ENCODE results near the gene PRR18.

- no peak for TF ChIP-seq CTCF (conservative IDR thresholded peaks at IDR 0.05 in 1 of 2, IDR thresholded peaks at IDR 0.05 in 1 of 2; ENCODE audit: low read depth in 1 of 2, low read length in 2 of 2)
- TF ChIP-seq EZH2 (IDR thresholded peaks at IDR 0.05; ENCODE audit: low read length, missing control alignments) = no peak
These were observed 6.3 kb upstream of the PRR18 start for GRCh38 chr6:166314454-166314853.

All from fibroblast of lung (primary cell).